H1 (cell line): Measurements from ENCODE around the gene DTD1. TPM values are rescaled to one million over a fixed set of nuclear protein-coding genes. Genes with fewer than 3 reads are reported as not detected.

Experiments used
- CTCF ChIA-PET: fragments of 300-600 bp; sonication (Branson Sonifier 250); formaldehyde crosslinking; loops from one replicate; lab custom pipeline; 2021; ENCODE audit not compliant: partially characterized antibody; lab: Charles Lee
- POLR2A ChIA-PET: fragments of 300-600 bp; sonication (Branson Sonifier 250); formaldehyde crosslinking; loops from one replicate; lab custom pipeline; 2021; ENCODE audit warnings: inconsistent platforms; ENCODE audit not compliant: partially characterized antibody; lab: Charles Lee
- DNase-seq, 2 experiments: peaks; one replicate each; pipeline versions ENCODE4 v3.0.0 to v3.0.0-alpha.2; 2010 to 2022; ENCODE audit warnings: low spot score in 2 of 2, low read depth in 1 of 2, mixed read lengths in 1 of 2
- FAIRE-seq: peaks from 2 replicates; lab custom pipeline; 2011; peaks lifted over from hg19 to GRCh38; lab: Jason Lieb, UNC
- H2AFZ ChIP-seq: 2 replicates; pipeline ENCODE4 v1.8.1; 2012; ENCODE audit warnings: low read length, inconsistent platforms
- H2AK5ac ChIP-seq: 2 replicates; pipeline ENCODE4 v1.6.1; 2013; ENCODE audit warnings: low read depth, low read length
- H2BK120ac ChIP-seq: replicated peaks from 2 replicates; pipeline ENCODE3; 2013; ENCODE audit warnings: low read depth, low read length, inconsistent platforms
- H2BK12ac ChIP-seq: 2 replicates; pipeline ENCODE4 v1.6.1; 2013; ENCODE audit warnings: low read depth, low read length
- H2BK15ac ChIP-seq: 2 replicates; pipeline ENCODE4 v1.6.1; 2013; ENCODE audit warnings: low read length
- H2BK20ac ChIP-seq: 2 replicates; pipeline ENCODE4 v1.6.1; 2013; ENCODE audit warnings: low read length
- H2BK5ac ChIP-seq: 2 replicates; pipeline ENCODE4 v1.6.1; 2013; ENCODE audit warnings: low read depth, low read length
- H3K14ac ChIP-seq: 2 replicates; pipeline ENCODE4 v1.6.1; 2013; ENCODE audit warnings: inconsistent platforms; ENCODE audit not compliant: insufficient read length
- H3K18ac ChIP-seq: 2 replicates; pipeline ENCODE4 v1.6.1; 2013; ENCODE audit warnings: low read length; ENCODE audit errors: extremely low read depth
- H3K23ac ChIP-seq: 2 replicates; pipeline ENCODE4 v1.6.1; 2013; ENCODE audit warnings: inconsistent platforms; ENCODE audit not compliant: insufficient read length
- H3K23me2 ChIP-seq: 2 replicates; pipeline ENCODE4 v1.6.1; 2013; ENCODE audit warnings: low read depth, low read length
- H3K27ac ChIP-seq: 2 replicates; pipeline ENCODE4 v1.6.1; 2011; ENCODE audit warnings: low read depth, low read length, inconsistent platforms
- H3K27me3 ChIP-seq, 4 experiments: replicated peaks in 1 of 4; 1 replicate in 1 of 4; 2 replicates in 3 of 4; pipeline versions ENCODE4 v1.6.1 to v1.8.1; 2011 to 2013; ENCODE audit warnings: low read length in 3 of 4, mild to moderate bottlenecking in 3 of 4, inconsistent platforms in 2 of 4, mixed read lengths in 2 of 4, moderate library complexity in 1 of 4; ENCODE audit not compliant: control insufficient read depth in 3 of 4, insufficient read depth in 3 of 4; ENCODE audit errors: extremely low read depth in 1 of 4
- H3K36me3 ChIP-seq, 4 experiments: 2 replicates each; pipeline versions ENCODE4 v1.6.1 to v1.8.1; 2011 to 2013; ENCODE audit warnings: mild to moderate bottlenecking in 4 of 4, low read length in 3 of 4, moderate library complexity in 2 of 4, control low read depth in 1 of 4, inconsistent platforms in 1 of 4; ENCODE audit not compliant: insufficient read depth in 4 of 4, control insufficient read depth in 2 of 4
- H3K4ac ChIP-seq: replicated peaks from 2 replicates; pipeline ENCODE3; 2013; ENCODE audit warnings: low read length, low read depth, mixed read lengths, inconsistent platforms; ENCODE audit not compliant: insufficient read length
- H3K4me1 ChIP-seq, 4 experiments: replicated peaks in 1 of 4; 1 replicate in 1 of 4; 2 replicates in 3 of 4; pipeline versions ENCODE4 v1.6.1 to v1.8.1; 2011 to 2013; ENCODE audit warnings: low read length in 3 of 4, inconsistent platforms in 2 of 4, mixed read lengths in 1 of 4; ENCODE audit not compliant: insufficient read depth in 4 of 4, control insufficient read depth in 3 of 4
- H3K4me2 ChIP-seq, 2 experiments: 2 replicates each; pipeline versions ENCODE4 v1.6.1 to v1.8.1; 2011 to 2013; ENCODE audit warnings: low read depth in 2 of 2, low read length in 2 of 2, control low read depth in 1 of 2, inconsistent platforms in 1 of 2, mild to moderate bottlenecking in 1 of 2; ENCODE audit not compliant: insufficient read depth in 1 of 2
- H3K4me3 ChIP-seq, 4 experiments: fragments of 200-600, 300-600 bp in 1 of 4; sonication (generic), shearing (Covaris generic), sonication (Bioruptor Twin) in 1 of 4; 2 replicates each; pipeline versions ENCODE4 v1.5.1 to v1.8.1; 2011 to 2016; ENCODE audit warnings: low read length in 4 of 4, low read depth in 3 of 4, control low read depth in 2 of 4, inconsistent platforms in 2 of 4, mild to moderate bottlenecking in 2 of 4, mixed read lengths in 1 of 4, moderate library complexity in 1 of 4; ENCODE audit not compliant: insufficient read depth in 2 of 4; ENCODE audit errors: extremely low read depth in 1 of 4
- H3K56ac ChIP-seq: replicated peaks from 2 replicates; pipeline ENCODE3; 2013; ENCODE audit warnings: low read depth, mild to moderate bottlenecking, mixed read lengths, low read length, inconsistent platforms; ENCODE audit not compliant: insufficient read length
- H3K79me1 ChIP-seq: 2 replicates; pipeline ENCODE4 v1.6.1; 2013; ENCODE audit warnings: low read depth, low read length, control low read depth
- H3K79me2 ChIP-seq, 2 experiments: 2 replicates each; pipeline versions ENCODE4 v1.6.1 to v1.8.1; 2012 to 2013; ENCODE audit warnings: low read length in 2 of 2, mild to moderate bottlenecking in 2 of 2, inconsistent platforms in 1 of 2; ENCODE audit not compliant: insufficient read depth in 2 of 2, control insufficient read depth in 1 of 2
- H3K9ac ChIP-seq, 4 experiments: replicated peaks in 1 of 4; 1 replicate in 1 of 4; 2 replicates in 3 of 4; pipeline versions ENCODE4 v1.6.1 to v1.8.1; 2011 to 2013; ENCODE audit warnings: low read depth in 3 of 4, low read length in 3 of 4, control low read depth in 2 of 4, mild to moderate bottlenecking in 2 of 4, moderate library complexity in 2 of 4, inconsistent platforms in 1 of 4; ENCODE audit errors: extremely low read depth in 1 of 4
- H3K9me3 ChIP-seq, 2 experiments: 2 replicates each; pipeline versions ENCODE4 v1.6.1 to v1.8.1; 2012 to 2013; ENCODE audit warnings: mild to moderate bottlenecking in 2 of 2, moderate library complexity in 2 of 2, control low read depth in 1 of 2, inconsistent platforms in 1 of 2, low read depth in 1 of 2, low read length in 1 of 2, mixed read lengths in 1 of 2; ENCODE audit not compliant: insufficient read depth in 2 of 2
- H4K20me1 ChIP-seq, 2 experiments: replicated peaks in 1 of 2; 2 replicates each; pipeline versions ENCODE3 to v1.8.1; 2011 to 2013; ENCODE audit warnings: inconsistent platforms in 2 of 2, low read length in 2 of 2, mild to moderate bottlenecking in 1 of 2; ENCODE audit not compliant: insufficient read depth in 2 of 2, control insufficient read depth in 1 of 2
- H4K5ac ChIP-seq: 2 replicates; pipeline ENCODE4 v1.6.1; 2013; ENCODE audit warnings: low read length, low read depth, mixed read lengths, inconsistent platforms; ENCODE audit not compliant: insufficient read length
- H4K8ac ChIP-seq: 2 replicates; pipeline ENCODE4 v1.8.0; 2013; ENCODE audit warnings: mild to moderate bottlenecking, moderate library complexity, low read length, inconsistent platforms; ENCODE audit not compliant: insufficient read depth; ENCODE audit errors: extremely low read depth
- H4K91ac ChIP-seq: replicated peaks from 2 replicates; pipeline ENCODE3; 2013; ENCODE audit warnings: low read length, mixed read lengths, inconsistent platforms; ENCODE audit not compliant: insufficient read length
- CBX5 ChIP-seq: fragments of 300-800, 300-1000 bp; sonication (generic); IDR thresholded peaks from 2 replicates; pipeline ENCODE4 v1.7.1; 2016; ENCODE audit warnings: antibody characterized with exemption, low read length, low read depth
- CEBPB ChIP-seq: IDR thresholded peaks from 2 replicates; pipeline ENCODE4 v1.6.1; 2012; ENCODE audit warnings: low read depth, low read length
- CREB1 ChIP-seq: IDR thresholded peaks from 2 replicates; pipeline ENCODE4 v1.6.1; 2012; ENCODE audit warnings: inconsistent platforms
- GTF2F1 ChIP-seq: IDR thresholded peaks from 2 replicates; pipeline ENCODE4 v1.6.1; 2012; ENCODE audit warnings: low read depth, low read length, improper control_type of control experiment, borderline replicate concordance
- KDM4A ChIP-seq: IDR thresholded peaks from one replicate; pipeline ENCODE4 v1.7.1; 2012; ENCODE audit warnings: low read depth, mild to moderate bottlenecking, moderate library complexity, low read length, inconsistent platforms; ENCODE audit not compliant: severe bottlenecking
- PHF8 ChIP-seq: fragments of 200-600 bp; sonication (generic); conservative IDR thresholded peaks from 2 replicates; pipeline ENCODE4 v1.7.1; 2012; ENCODE audit warnings: low read depth, mild to moderate bottlenecking, inconsistent platforms, low read length, moderate library complexity
- POLR2A ChIP-seq, 2 experiments: IDR thresholded peaks; 1 replicate in 1 of 2; 2 replicates in 1 of 2; pipeline ENCODE4 v1.6.1; 2011; ENCODE audit warnings: low read depth in 2 of 2, low read length in 2 of 2, mild to moderate bottlenecking in 2 of 2; ENCODE audit errors: control extremely low read depth in 1 of 2
- POLR2AphosphoS5 ChIP-seq: IDR thresholded peaks from 2 replicates; pipeline ENCODE4 v1.6.1; 2011; ENCODE audit warnings: low read depth, low read length
- SAP30 ChIP-seq: fragments of 300-600 bp; sonication (generic); IDR thresholded peaks from 2 replicates; pipeline ENCODE4 v1.7.1; 2012; ENCODE audit warnings: low read length, moderate library complexity, mild to moderate bottlenecking, inconsistent platforms; ENCODE audit not compliant: insufficient read depth, insufficient replicate concordance
- SP1 ChIP-seq: IDR thresholded peaks from 2 replicates; pipeline ENCODE4 v1.6.1; 2011; ENCODE audit warnings: low read depth, low read length
- SP2 ChIP-seq: IDR thresholded peaks from 2 replicates; pipeline ENCODE4 v1.6.1; 2012; ENCODE audit warnings: mild to moderate bottlenecking, low read length, inconsistent platforms
- SP4 ChIP-seq: IDR thresholded peaks from 2 replicates; pipeline ENCODE4 v1.6.1; 2012; ENCODE audit warnings: low read length, inconsistent platforms
- SRF ChIP-seq: IDR thresholded peaks from 2 replicates; pipeline ENCODE4 v1.6.1; 2011; ENCODE audit warnings: mild to moderate bottlenecking, low read depth, low read length, moderate library complexity
- TAF1 ChIP-seq: IDR thresholded peaks from 2 replicates; pipeline ENCODE4 v1.6.1; 2011; ENCODE audit warnings: mild to moderate bottlenecking, low read depth, low read length
- TAF7 ChIP-seq: optimal IDR thresholded peaks from 2 replicates; pipeline ENCODE3; 2011; ENCODE audit warnings: low read depth, mild to moderate bottlenecking, inconsistent platforms, low read length, moderate library complexity, borderline replicate concordance
- WGBS, 2 experiments: shearing (Covaris generic) in 1 of 2; methylation state at CpG; one replicate each; pipeline versions ENCODE4 v1.1.6 to v1.1.7; 2013 to 2015; ENCODE audit warnings: low lambda C conversion rate in 2 of 2, mixed read lengths in 2 of 2, inconsistent platforms in 1 of 2, low coverage in 1 of 2, missing lambda C conversion rate in 1 of 2; ENCODE audit not compliant: insufficient replicate concordance in 2 of 2, insufficient coverage in 1 of 2, insufficient read length in 1 of 2; ENCODE audit errors: extremely low coverage in 1 of 2, missing lambda C conversion rate in 1 of 2; 5-methylcytosine and 5-hydroxymethylcytosine counted together
- polyA plus RNA-seq, 7 experiments: library from polyadenylated mRNA; depleted of rRNA in 3 of 7; stranded (reverse) in 5 of 7; unstranded in 2 of 7; fragments of >200 nt in 5 of 7; fragments of 200-250 nt in 2 of 7; gene quantifications; 1 replicate in 5 of 7; 2 replicates in 1 of 7; 4 replicates in 1 of 7; pipeline versions ENCODE4 v1.2.1 to v1.2.3, GENCODE V29; 2011 to 2013; ENCODE audit warnings: missing spikeins in 2 of 7, mixed read lengths in 2 of 7
- total RNA-seq: library from RNA; stranded (reverse); fragmentation: NEBNext Ultra II Directional; extraction: Animal tissue kit (Norgen Biotek cat#: 25700); gene quantifications from 2 replicates; pipeline ENCODE4 v1.2.1, GENCODE V29; 2021

DTD1 gene
- total and polyA plus RNA-seq, 2 of the 8 experiments (the other 6 are each of a cell fraction or from before 2014, with no cell fraction given) = 49.7 to 66.6 TPM

GRCh38 chr20:18724788-18725464 lies 137.1 kb downstream of the DTD1 start:
- Histone ChIP-seq H3K79me2 (no peaks in the 10 kb centered on the region), H3K4me3 (no peak overlapping the region), H2BK20ac (no peak overlapping the region), H2BK12ac (no peak overlapping the region), H3K14ac (no peak overlapping the region), H3K4ac (no peak overlapping the region), H3K9me3 (no peaks in the 10 kb centered on the region), H3K18ac (no peak overlapping the region), H3K36me3 (peaks cover 0 to 3% (median 0%) of the 10 kb centered on the region in 4 experiments; a peak in 1 of 8 replicates), H2BK5ac (no peak overlapping the region), H2BK120ac (no peak overlapping the region), H3K9ac (no peak overlapping the region), H3K23ac (no peak overlapping the region), H2BK15ac (no peak overlapping the region), H3K27me3 (no peaks in the 10 kb centered on the region), H3K27ac (no peak overlapping the region), H3K4me2 (no peak overlapping the region), H4K20me1 (peaks cover 0 to 3% of the 10 kb centered on the region in 2 experiments), H2AK5ac (no peak overlapping the region), H3K56ac (no peak overlapping the region), H2AFZ (no peak overlapping the region), H3K4me1 (peaks cover 0 to 5% (median 1%) of the 10 kb centered on the region in 4 experiments; a peak in 3 of 7 replicates), H3K23me2 (no peaks in the 10 kb centered on the region), H4K5ac (no peak overlapping the region), H3K79me1 (peaks cover 3% of the 10 kb centered on the region; the same call in 1 of the 2 replicates), H4K8ac (no peak overlapping the region), H4K91ac (no peak overlapping the region)
- 73% methylated on average over 4 of the region's 4 CpGs; no CpG with 5 or more reads in 1 of the 2 experiments for WGBS, 2 experiments
- POLR2A ChIA-PET = no interaction called here
- CTCF ChIA-PET = interaction anchor here (1.1 kb wide), 1 partner anchor 12 kb away, joined by 10 read pairs; no protein-coding TSS in a partner anchor
- TF ChIP-seq CEBPB (no peak), SP2 (no peak), TAF1 (no peak), TAF7 (no peak), CBX5 (no peak), SP1 (no peak), SAP30 (no peak), KDM4A (no peak), SRF (no peak), GTF2F1 (no peak), SP4 (no peak), PHF8 (no peak), POLR2A (IDR thresholded peaks at IDR 0.05; ENCODE audit: control extremely low read depth in 1 of 2, low read depth in 2 of 2, low read length in 2 of 2) (no peak), CREB1 (no peak), POLR2AphosphoS5 (no peak)
- no peak for FAIRE-seq
- DNase-seq = no peak
